H9 (cell line): ENCODE measurements around the gene FAM114A1. TPM values are rescaled to one million over a fixed set of nuclear protein-coding genes. Genes with fewer than 3 reads are reported as not detected.

Experiments
- DNase-seq: peaks from one replicate; pipeline ENCODE4 v3.0.0-alpha.2; 2017
- H2AFZ ChIP-seq: one replicate; pipeline ENCODE4 v1.6.1; 2013; ENCODE audit warnings: mild to moderate bottlenecking, low read length, control low read depth, moderate library complexity
- H2AK5ac ChIP-seq: 2 replicates; pipeline ENCODE4 v1.6.1; 2013; ENCODE audit warnings: low read length, control low read depth, mixed read lengths; ENCODE audit not compliant: insufficient read length
- H2BK120ac ChIP-seq: one replicate; pipeline ENCODE4 v1.6.1; 2013; ENCODE audit warnings: low read depth, mild to moderate bottlenecking, low read length, control low read depth, inconsistent platforms; ENCODE audit not compliant: poor library complexity, severe bottlenecking
- H2BK12ac ChIP-seq: 2 replicates; pipeline ENCODE4 v1.6.1; 2013; ENCODE audit warnings: low read length, control low read depth, mixed read lengths, low read depth; ENCODE audit not compliant: insufficient read length
- H2BK15ac ChIP-seq: 2 replicates; pipeline ENCODE4 v1.6.1; 2013; ENCODE audit warnings: low read depth, low read length, control low read depth
- H2BK20ac ChIP-seq: one replicate; pipeline ENCODE4 v1.6.1; 2013; ENCODE audit warnings: low read depth, mild to moderate bottlenecking, low read length, control low read depth, inconsistent platforms; ENCODE audit not compliant: poor library complexity, severe bottlenecking
- H2BK5ac ChIP-seq: 2 replicates; pipeline ENCODE4 v1.6.1; 2013; ENCODE audit warnings: low read length, control low read depth, mixed read lengths; ENCODE audit not compliant: insufficient read length
- H3K14ac ChIP-seq: 2 replicates; pipeline ENCODE4 v1.6.1; 2013; ENCODE audit warnings: low read length, control low read depth; ENCODE audit not compliant: insufficient read depth
- H3K18ac ChIP-seq: 2 replicates; pipeline ENCODE4 v1.6.1; 2013; ENCODE audit warnings: low read depth, mild to moderate bottlenecking, mixed read lengths, low read length, control low read depth; ENCODE audit not compliant: insufficient read length
- H3K23ac ChIP-seq: 2 replicates; pipeline ENCODE4 v1.6.1; 2013; ENCODE audit warnings: low read length, control low read depth, mixed read lengths, low read depth; ENCODE audit not compliant: insufficient read length
- H3K23me2 ChIP-seq: 2 replicates; pipeline ENCODE4 v1.6.1; 2013; ENCODE audit warnings: low read depth, mild to moderate bottlenecking, mixed read lengths, low read length, control low read depth; ENCODE audit not compliant: insufficient read length, poor library complexity, severe bottlenecking
- H3K27ac ChIP-seq: 2 replicates; pipeline ENCODE4 v1.5.1; 2013; ENCODE audit warnings: low read length, control low read depth, mixed read lengths, low read depth; ENCODE audit not compliant: insufficient read length
- H3K27me3 ChIP-seq: 2 replicates; pipeline ENCODE4 v1.6.1; 2013; ENCODE audit warnings: low read length, control low read depth, inconsistent platforms; ENCODE audit not compliant: insufficient read depth
- H3K4ac ChIP-seq: 2 replicates; pipeline ENCODE4 v1.6.1; 2013; ENCODE audit warnings: low read depth, mild to moderate bottlenecking, control low read depth, inconsistent platforms, low read length, moderate library complexity
- H3K4me1 ChIP-seq: 2 replicates; pipeline ENCODE4 v1.6.1; 2013; ENCODE audit warnings: low read length, control low read depth, inconsistent platforms; ENCODE audit not compliant: insufficient read depth
- H3K4me2 ChIP-seq: 2 replicates; pipeline ENCODE4 v1.6.1; 2013; ENCODE audit warnings: low read length, control low read depth, mixed read lengths; ENCODE audit not compliant: insufficient read length, insufficient read depth
- H3K56ac ChIP-seq: 2 replicates; pipeline ENCODE4 v1.6.1; 2013; ENCODE audit warnings: low read depth, mild to moderate bottlenecking, mixed read lengths, low read length, control low read depth; ENCODE audit not compliant: insufficient read length
- H3K79me1 ChIP-seq: 2 replicates; pipeline ENCODE4 v1.6.1; 2013; ENCODE audit warnings: low read depth, mild to moderate bottlenecking, moderate library complexity, low read length, control low read depth, inconsistent platforms; ENCODE audit not compliant: insufficient read depth, poor library complexity, severe bottlenecking
- H3K79me2 ChIP-seq: 2 replicates; pipeline ENCODE4 v1.6.1; 2013; ENCODE audit warnings: low read length, control low read depth, inconsistent platforms; ENCODE audit not compliant: insufficient read depth
- H3K9ac ChIP-seq: 2 replicates; pipeline ENCODE4 v1.6.1; 2013; ENCODE audit warnings: low read length, control low read depth, mixed read lengths; ENCODE audit not compliant: insufficient read length; ENCODE audit errors: extremely low read depth
- H3K9me3 ChIP-seq: one replicate; pipeline ENCODE4 v1.6.1; 2013; ENCODE audit warnings: low read depth, low read length, inconsistent platforms; ENCODE audit not compliant: control insufficient read depth
- H3T11ph ChIP-seq: one replicate; pipeline ENCODE4 v1.6.1; 2013; ENCODE audit warnings: mild to moderate bottlenecking, low read length, control low read depth, inconsistent platforms
- H4K20me1 ChIP-seq: one replicate; pipeline ENCODE4 v1.6.1; 2013; ENCODE audit not compliant: control insufficient read depth, insufficient read length, insufficient read depth
- H4K5ac ChIP-seq: 2 replicates; pipeline ENCODE4 v1.6.1; 2013; ENCODE audit warnings: low read depth, mild to moderate bottlenecking, mixed read lengths, low read length, control low read depth; ENCODE audit not compliant: insufficient read length
- H4K8ac ChIP-seq: replicated peaks from 2 replicates; pipeline ENCODE4 v1.6.1; 2013; ENCODE audit warnings: low read length, control low read depth, mixed read lengths, low read depth; ENCODE audit not compliant: insufficient read length
- H4K91ac ChIP-seq: 2 replicates; pipeline ENCODE4 v1.6.1; 2013; ENCODE audit warnings: low read depth, mild to moderate bottlenecking, moderate library complexity, mixed read lengths, low read length, control low read depth; ENCODE audit not compliant: insufficient read length
- H3K27ac Mint-ChIP-seq, 3 experiments: 2 replicates in 2 of 3; 3 replicates in 1 of 3; pipeline ENCODE4 v1.8.0; 2020 to 2021; ENCODE audit warnings: mixed read lengths in 3 of 3, mild to moderate bottlenecking in 1 of 3, moderate library complexity in 1 of 3
- H3K27me3 Mint-ChIP-seq: 2 replicates; pipeline ENCODE4 v1.8.0; 2021; ENCODE audit warnings: low read depth, mild to moderate bottlenecking, moderate library complexity, mixed read lengths
- H3K36me3 Mint-ChIP-seq, 3 experiments: 2 replicates in 2 of 3; 3 replicates in 1 of 3; pipeline ENCODE4 v1.8.0; 2020 to 2021; ENCODE audit warnings: low read depth in 3 of 3, mixed read lengths in 3 of 3; ENCODE audit not compliant: insufficient read depth in 1 of 3
- H3K4me1 Mint-ChIP-seq, 2 experiments: 2 replicates each; pipeline ENCODE4 v1.8.0; 2020; ENCODE audit warnings: mixed read lengths in 2 of 2
- H3K4me3 Mint-ChIP-seq, 2 experiments: 2 replicates in 1 of 2; 3 replicates in 1 of 2; pipeline ENCODE4 v1.8.0; 2020 to 2021; ENCODE audit warnings: mild to moderate bottlenecking in 2 of 2, mixed read lengths in 2 of 2, moderate library complexity in 1 of 2
- H3K9me3 Mint-ChIP-seq, 2 experiments: 2 replicates in 1 of 2; 3 replicates in 1 of 2; pipeline ENCODE4 v1.8.0; 2020; ENCODE audit warnings: mild to moderate bottlenecking in 2 of 2, mixed read lengths in 2 of 2, moderate library complexity in 1 of 2
- CTCF ChIP-seq: fragments of 200-600 bp; sonication (generic); conservative IDR thresholded peaks from 3 replicates; pipeline ENCODE4 v1.8.0; 2021; ENCODE audit warnings: antibody characterized with exemption, mild to moderate bottlenecking
- WGBS: extraction: QIAGEN DNeasy Blood & Tissue Kit; methylation state at CpG from one replicate; pipeline ENCODE4 v1.1.7; 2013; ENCODE audit warnings: missing lambda C conversion rate, low lambda C conversion rate, mixed read lengths; ENCODE audit not compliant: insufficient read length; ENCODE audit errors: extremely low coverage; 5-methylcytosine and 5-hydroxymethylcytosine counted together
- total RNA-seq: library from RNA; stranded (reverse); gene quantifications from 2 replicates; pipeline ENCODE4 v1.2.1, GENCODE V29; 2021

Gene FAM114A1
- total RNA-seq, 1 experiment from 2014 or later, result 9.9 TPM

DNA sequence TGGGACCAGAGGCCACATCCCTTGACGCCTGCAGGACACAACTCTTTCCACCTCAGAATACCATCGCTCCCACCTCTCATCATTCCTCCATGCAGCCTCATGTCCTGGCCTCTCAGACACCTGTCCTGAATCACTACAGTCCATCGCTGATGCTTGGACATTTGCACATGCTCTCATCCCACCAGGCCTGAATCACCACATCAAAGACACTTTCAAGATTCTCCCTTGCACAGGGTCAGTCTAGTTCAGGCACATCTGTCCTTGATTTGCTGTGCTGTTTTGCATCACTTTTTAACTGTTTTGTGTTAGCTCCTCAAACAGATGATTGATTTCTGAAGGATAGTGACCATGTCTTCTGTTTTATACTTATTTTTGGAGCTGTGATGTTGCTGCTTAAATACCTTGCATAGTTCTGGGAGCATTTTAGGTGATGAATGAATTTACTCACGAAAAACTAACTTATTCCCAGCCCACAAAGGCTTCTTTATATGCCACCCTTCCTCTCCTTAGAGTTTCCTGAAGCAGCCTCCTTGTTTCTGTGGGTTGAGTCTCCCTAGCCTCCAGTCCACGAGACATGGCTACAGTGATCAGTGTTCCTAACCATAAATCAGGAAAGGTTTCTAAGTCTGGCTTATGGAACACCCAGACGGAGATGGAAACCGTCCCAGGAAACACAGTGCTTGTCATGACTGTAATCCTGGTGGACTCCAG lies 2.6 kb downstream of the FAM114A1 start:
- no peak overlapping the region for H3K4me3 Mint-ChIP-seq

More for the DNA sequence above, 2.6 kb downstream of the FAM114A1 start:
- H2BK20ac ChIP-seq, result no peak overlapping the region
- WGBS, result no CpG with 5 or more reads among the region's 7 CpGs
- H3K36me3 Mint-ChIP-seq, result peaks cover 0 to 4% (median 1%) of the 10 kb centered on the region in 3 experiments; a peak in 3 of 7 replicates
- no peak overlapping the region for H3K9ac ChIP-seq
- H3T11ph ChIP-seq, result no peak overlapping the region
- no peak overlapping the region for H4K91ac ChIP-seq
- no peaks in the 10 kb centered on the region for H3K9me3 Mint-ChIP-seq
- no peak overlapping the region for H2BK15ac ChIP-seq
- no peaks in the 10 kb centered on the region for H4K20me1 ChIP-seq
- no peaks in the 10 kb centered on the region for H3K27me3 ChIP-seq
- no peaks in the 10 kb centered on the region for H3K9me3 ChIP-seq
- H3K4me1 Mint-ChIP-seq, result peaks cover 13 to 15% of the 10 kb centered on the region in 2 experiments
- H3K27ac Mint-ChIP-seq, result no peak overlapping the region
- peaks cover 6% of the 10 kb centered on the region; the same call in 1 of the 2 replicates for H3K4me1 ChIP-seq
- H3K27ac ChIP-seq, result no peak overlapping the region
- no peaks in the 10 kb centered on the region for H3K79me1 ChIP-seq
- H2BK120ac ChIP-seq, result no peak overlapping the region
- peaks cover 3% of the 10 kb centered on the region for H3K23me2 ChIP-seq
- H3K79me2 ChIP-seq, result no peaks in the 10 kb centered on the region
- TF ChIP-seq CTCF, result no peak
- H2AFZ ChIP-seq, result no peak overlapping the region
- no peak overlapping the region for H4K5ac ChIP-seq
- no peak overlapping the region for H3K18ac ChIP-seq
- no peak overlapping the region for H3K56ac ChIP-seq
- no peak overlapping the region for H3K23ac ChIP-seq
- no peak overlapping the region for H3K14ac ChIP-seq
- no peak overlapping the region for H3K4me2 ChIP-seq
- no peak overlapping the region for H2BK12ac ChIP-seq
- no peak overlapping the region for H3K4ac ChIP-seq
- peaks cover 3% of the 10 kb centered on the region; the same call in 1 of the 2 replicates for H3K27me3 Mint-ChIP-seq
- DNase-seq, result no peak
- no peak overlapping the region for H2BK5ac ChIP-seq
- no peak overlapping the region for H4K8ac ChIP-seq
- H2AK5ac ChIP-seq, result no peak overlapping the region
